Uterus (tissue), 2 donors: ENCODE results near the gene MTPN.

Experiments used
- POLR2A ChIP-seq, 2 donors: fragments of 450-650 bp; IDR thresholded peaks; one replicate each; pipeline ENCODE4 v1.6.1; 2016; ENCODE audit warnings: antibody characterized with exemption in 2 of 2, mild to moderate bottlenecking in 1 of 2, moderate library complexity in 1 of 2
- TF ChIP-seq, protein P1 (sequence below), 4 experiments: fragments of 200-600 bp in 2 of 4; fragments of 450-650 bp in 2 of 4; sonication (generic) in 2 of 4; IDR thresholded peaks; one replicate each; pipeline ENCODE4 v1.5.1; 2016 to 2019; ENCODE audit warnings: antibody characterized with exemption in 4 of 4, mild to moderate bottlenecking in 2 of 4, moderate library complexity in 1 of 4

DNA sequence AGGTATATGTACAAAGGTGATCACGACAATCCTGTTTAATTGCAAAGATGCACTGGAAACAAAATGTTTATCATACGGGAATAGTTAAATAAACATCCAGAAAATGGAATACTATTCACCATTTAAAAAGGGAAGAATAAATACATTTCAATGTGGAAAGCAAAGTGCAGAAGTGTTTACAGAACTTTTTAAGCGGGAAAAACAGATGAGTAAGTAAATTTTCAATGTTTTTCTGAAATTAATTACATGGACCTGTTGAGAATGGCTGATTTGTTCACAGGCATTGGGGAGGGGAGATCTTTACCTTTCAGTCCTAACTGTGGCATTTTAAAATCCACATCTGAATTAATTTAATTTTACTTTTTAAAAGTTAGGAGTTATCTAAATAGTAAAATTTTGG, 7.1 kb downstream of the MTPN start:
- TF ChIP-seq, protein P1, sequence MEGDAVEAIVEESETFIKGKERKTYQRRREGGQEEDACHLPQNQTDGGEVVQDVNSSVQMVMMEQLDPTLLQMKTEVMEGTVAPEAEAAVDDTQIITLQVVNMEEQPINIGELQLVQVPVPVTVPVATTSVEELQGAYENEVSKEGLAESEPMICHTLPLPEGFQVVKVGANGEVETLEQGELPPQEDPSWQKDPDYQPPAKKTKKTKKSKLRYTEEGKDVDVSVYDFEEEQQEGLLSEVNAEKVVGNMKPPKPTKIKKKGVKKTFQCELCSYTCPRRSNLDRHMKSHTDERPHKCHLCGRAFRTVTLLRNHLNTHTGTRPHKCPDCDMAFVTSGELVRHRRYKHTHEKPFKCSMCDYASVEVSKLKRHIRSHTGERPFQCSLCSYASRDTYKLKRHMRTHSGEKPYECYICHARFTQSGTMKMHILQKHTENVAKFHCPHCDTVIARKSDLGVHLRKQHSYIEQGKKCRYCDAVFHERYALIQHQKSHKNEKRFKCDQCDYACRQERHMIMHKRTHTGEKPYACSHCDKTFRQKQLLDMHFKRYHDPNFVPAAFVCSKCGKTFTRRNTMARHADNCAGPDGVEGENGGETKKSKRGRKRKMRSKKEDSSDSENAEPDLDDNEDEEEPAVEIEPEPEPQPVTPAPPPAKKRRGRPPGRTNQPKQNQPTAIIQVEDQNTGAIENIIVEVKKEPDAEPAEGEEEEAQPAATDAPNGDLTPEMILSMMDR (IDR thresholded peaks at IDR 0.05), result no peak
- TF ChIP-seq POLR2A (IDR thresholded peaks at IDR 0.05), result no peak
